ENCODE data around the gene PFKL.

DNA sequence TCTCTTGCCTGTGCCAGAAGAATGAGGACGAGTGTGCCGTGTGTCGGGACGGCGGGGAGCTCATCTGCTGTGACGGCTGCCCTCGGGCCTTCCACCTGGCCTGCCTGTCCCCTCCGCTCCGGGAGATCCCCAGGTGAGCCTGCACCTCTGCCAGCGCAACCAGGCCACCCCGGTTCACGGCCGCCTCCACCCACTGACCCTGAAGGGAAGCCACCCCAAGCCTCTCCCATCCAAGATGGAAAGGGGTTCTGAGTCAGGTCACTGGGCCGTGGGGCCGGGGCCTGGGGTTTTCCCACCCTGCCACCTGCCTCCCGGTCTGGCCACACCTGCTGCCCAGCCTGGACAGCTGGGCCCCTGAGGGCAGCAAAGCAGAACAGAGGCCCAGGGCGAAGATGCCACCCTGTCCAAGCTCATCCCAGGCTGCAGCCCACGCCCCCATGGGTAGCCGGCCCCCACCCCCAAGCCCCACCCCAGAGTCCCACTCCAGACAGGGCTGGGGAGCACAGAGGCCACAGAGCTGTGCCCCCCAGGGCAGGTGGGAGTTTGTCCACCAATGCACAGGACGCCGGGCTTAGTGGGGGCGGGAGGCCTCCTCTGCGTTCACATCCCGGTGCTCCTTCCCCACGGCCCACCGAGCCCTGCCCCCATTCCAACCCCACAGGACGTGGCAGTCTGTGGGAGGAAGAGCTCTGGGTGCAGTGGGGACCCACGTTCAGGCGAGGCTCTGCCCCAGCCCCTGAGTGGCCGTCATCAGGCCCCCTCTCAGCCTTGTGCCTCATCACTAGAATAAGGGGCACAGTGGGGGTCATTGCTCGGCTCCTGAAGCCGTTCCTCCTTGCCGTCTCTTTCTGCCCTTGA lies 8.5 kb upstream of the PFKL start:
- TF ChIP-seq, protein P1, sequence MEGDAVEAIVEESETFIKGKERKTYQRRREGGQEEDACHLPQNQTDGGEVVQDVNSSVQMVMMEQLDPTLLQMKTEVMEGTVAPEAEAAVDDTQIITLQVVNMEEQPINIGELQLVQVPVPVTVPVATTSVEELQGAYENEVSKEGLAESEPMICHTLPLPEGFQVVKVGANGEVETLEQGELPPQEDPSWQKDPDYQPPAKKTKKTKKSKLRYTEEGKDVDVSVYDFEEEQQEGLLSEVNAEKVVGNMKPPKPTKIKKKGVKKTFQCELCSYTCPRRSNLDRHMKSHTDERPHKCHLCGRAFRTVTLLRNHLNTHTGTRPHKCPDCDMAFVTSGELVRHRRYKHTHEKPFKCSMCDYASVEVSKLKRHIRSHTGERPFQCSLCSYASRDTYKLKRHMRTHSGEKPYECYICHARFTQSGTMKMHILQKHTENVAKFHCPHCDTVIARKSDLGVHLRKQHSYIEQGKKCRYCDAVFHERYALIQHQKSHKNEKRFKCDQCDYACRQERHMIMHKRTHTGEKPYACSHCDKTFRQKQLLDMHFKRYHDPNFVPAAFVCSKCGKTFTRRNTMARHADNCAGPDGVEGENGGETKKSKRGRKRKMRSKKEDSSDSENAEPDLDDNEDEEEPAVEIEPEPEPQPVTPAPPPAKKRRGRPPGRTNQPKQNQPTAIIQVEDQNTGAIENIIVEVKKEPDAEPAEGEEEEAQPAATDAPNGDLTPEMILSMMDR (IDR thresholded peaks at IDR 0.05), result no peak
- no peak for TF ChIP-seq POLR2AphosphoS5 (IDR thresholded peaks at IDR 0.05)
